GM10266 (cell line): ENCODE measurements around the gene PSMC3IP.
A peak's percentile ranks its signal among the peaks of the same experiment; 100 is the strongest.

ENCODE experiments used
- DNase-seq: peaks from one replicate; pipeline ENCODE4 v3.0.0; 2012; ENCODE audit errors: extremely low spot score
- CTCF ChIP-seq: IDR thresholded peaks from 2 replicates; pipeline ENCODE4 v1.5.1; 2012; ENCODE audit warnings: mild to moderate bottlenecking, low read depth; ENCODE audit not compliant: control insufficient read depth, insufficient read depth; ENCODE audit errors: missing control alignments

Gene PSMC3IP

GRCh38 chr17:42538482-42538881 lies 39.0 kb downstream of the PSMC3IP start:
- TF ChIP-seq CTCF = no peak
- DNase-seq = no peak

GRCh38 chr17:42537826-42538451 lies 39.6 kb downstream of the PSMC3IP start:
- no peak for DNase-seq
- no peak for TF ChIP-seq CTCF

- TF ChIP-seq CTCF = no peak
- no peak for DNase-seq
Observed at GRCh38 chr17:42537156-42537805, 40.2 kb downstream of the PSMC3IP start.

GRCh38 chr17:42536372-42537155 lies 41.0 kb downstream of the PSMC3IP start:
- TF ChIP-seq CTCF = no peak
- peak; percentile 95 for DNase-seq

GRCh38 chr17:42536048-42536371 lies 41.5 kb downstream of the PSMC3IP start, which contains the start of gene NAGLU:
TSS of gene NAGLU (plus strand) at chr17:42536241. CDS start at chr17:42536273, 32 bp downstream.
- DNase-seq = peak; percentile 100
- no peak for TF ChIP-seq CTCF

- no peak for TF ChIP-seq CTCF
- DNase-seq = no peak
Observed at GRCh38 chr17:42535155-42536047, 42.1 kb downstream of the PSMC3IP start.
